Ecto neural progenitor cell (in vitro differentiated cells): ENCODE results near the gene LARP6.
"Not testable (repeated sequence)": the region's sequence is repeated elsewhere in the genome, so short reads cannot be mapped to it uniquely, and the experiment has no call there.

Source experiments
- DNase-seq: peaks from one replicate; pipeline ENCODE4 v3.0.0-alpha.2; 2018; ENCODE audit warnings: low spot score

The LARP6 gene

DNA sequence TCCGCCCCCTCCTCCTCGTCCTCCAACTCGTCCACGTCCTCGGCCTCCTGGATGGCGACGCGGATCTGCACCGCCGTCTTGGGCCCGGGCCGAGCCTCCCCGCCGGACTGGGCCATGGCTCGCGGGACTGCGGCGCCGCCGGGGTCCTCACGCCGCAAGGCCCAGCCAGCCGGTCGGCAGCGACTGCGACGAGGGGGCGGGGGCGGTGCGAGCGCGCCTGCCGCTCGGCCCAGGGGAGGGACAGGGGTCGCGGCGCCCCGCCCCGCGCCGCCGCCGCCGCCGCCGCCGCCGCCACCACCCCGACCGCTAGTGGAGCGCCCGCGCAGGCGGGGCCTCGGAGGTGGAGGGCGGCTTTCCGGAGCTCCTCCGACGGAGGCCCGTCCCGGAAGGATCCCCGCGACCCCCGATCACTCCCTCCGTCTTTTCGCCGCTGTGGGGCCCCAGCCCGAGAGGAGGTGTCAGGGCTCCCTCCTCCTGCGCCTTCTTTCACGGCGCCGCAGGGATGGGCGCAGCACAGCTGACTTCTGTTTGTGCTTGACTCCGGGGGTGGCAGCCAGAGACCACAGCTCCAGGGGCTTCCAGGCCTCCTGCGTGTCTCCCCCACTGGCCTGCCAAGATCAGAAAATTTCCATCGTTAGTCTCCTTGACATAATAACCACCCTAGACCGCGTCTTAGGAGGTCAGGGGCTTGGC, at the start of gene LARP6:
Gene LARP6 (minus strand): TSS at position 185 of the 693 bp plus-strand sequence. CDS start 69 bp downstream, at position 116.
- DNase-seq = peak; percentile 84

DNA sequence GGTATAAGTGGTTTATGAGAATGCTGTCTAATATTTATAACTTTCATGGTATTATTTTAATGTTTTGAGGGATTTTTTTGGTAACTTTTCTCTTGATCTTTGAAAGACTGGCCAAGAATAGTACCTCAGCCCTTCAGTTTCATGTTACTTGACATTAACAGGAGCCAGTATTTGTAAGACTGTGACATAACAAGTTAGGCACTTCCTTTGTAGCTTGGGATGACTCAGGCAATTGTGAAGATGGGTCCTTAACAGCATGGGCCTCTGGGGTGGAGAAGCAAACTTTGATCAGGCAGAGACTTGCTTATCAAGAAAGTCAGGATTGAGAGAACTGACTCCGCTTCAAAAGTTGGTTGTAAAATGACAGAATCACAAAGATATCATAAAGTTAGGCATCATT, 48.1 kb upstream of the LARP6 start:
- DNase-seq = no peak

DNA sequence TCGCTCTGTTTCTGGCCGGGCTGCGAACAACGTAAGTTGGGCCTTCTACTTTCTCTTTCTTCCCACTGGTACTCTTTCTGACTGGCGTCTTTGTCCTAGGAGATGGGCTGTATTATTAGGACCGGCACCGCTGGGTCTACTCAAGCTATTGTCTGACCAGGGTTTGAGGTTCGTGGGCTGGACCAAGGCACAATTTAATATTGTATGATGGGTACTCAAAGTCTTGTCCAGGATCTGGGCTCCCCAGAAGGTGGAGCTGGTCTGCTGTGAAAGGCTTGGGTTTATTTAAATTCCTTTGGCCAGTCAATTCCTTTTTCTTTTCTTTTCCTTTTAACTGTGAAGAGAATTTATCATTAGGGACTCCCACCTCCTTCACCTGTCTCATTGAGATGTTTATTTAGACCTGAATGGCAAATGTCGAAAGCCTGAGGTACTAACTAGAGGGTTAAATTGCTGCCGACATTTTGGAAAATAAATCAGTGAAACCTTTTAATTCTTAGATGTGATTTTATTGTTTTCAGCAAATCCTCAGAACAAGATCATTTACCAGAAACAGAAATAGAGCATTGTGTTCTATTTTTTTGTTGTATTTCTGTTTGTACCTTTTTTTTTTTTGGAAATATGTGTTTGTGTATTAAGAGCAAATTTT, 39.1 kb upstream of the LARP6 start:
- no peak for DNase-seq

DNA sequence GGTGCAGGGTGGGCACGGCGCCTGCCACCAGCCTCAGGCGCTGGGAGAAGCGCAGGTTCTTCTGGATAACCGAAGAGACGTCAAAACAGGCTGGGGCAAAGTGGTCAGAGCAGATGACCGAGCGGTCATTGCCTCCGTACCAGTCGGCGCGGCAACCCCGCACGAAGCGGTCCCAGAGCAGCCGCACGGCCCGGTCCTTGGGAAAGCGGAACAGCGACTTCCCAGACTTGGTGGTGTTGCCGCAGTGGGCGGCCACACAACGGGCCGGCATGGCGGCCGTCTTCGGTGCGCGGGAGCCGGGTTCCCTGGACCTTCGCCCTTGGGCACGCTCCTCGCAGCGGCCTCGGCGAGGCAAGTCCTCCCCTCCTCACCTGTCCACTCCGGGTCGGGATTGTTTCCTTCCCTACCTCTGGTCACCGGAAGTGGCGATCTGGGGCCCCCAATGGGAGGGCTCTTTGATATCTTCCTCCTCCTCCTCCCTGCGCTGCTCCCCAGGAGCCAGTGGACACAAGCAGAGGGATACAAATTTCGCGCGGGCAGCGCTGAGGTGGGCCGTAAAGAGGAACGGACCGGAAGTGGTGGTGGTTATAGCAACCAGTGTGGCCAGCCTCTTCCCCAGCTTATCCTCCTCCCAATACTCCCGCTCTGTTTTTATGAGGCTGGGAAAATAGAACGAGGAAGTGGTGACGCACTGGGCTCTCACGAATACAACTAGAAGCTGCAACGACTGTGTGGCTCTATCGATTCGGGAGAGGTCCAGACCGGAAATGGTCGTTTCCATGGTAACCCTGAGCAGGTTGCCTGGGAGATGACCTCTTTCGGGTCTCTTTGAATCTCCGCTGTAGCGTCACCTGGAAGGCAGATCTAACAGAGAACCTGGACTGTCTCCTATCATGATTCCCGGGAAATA, 38.3 kb upstream of the LARP6 start, which contains the start of the genes LRRC49 and THAP10:
Gene LRRC49 (plus strand): TSS at position 825 of the 910 bp plus-strand sequence. CDS start 69 bp downstream, at position 894.
Gene THAP10 (minus strand): TSS at position 432 of the 910 bp plus-strand sequence. CDS start 161 bp downstream, at position 271.
- peak; percentile 91 for DNase-seq

DNA sequence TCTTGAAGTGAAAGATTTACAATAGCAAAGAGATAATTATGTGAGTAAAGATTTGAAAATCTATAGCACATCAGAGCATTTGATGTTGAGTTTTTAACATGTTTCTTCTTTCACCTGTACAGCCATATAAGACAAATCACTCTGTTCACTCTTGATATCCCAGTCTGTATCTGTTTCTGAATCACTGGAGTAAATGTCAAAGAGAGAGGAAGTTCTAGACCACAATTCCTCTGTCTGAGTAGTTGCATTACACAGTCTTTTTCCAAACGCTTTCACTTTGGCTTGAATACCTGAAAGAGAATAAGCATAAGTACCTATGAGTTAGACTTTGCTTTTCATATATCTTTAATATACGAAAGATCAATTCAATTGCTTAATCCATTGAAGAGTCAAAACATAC, 28.4 kb upstream of the LARP6 start:
- DNase-seq = no peak

DNA sequence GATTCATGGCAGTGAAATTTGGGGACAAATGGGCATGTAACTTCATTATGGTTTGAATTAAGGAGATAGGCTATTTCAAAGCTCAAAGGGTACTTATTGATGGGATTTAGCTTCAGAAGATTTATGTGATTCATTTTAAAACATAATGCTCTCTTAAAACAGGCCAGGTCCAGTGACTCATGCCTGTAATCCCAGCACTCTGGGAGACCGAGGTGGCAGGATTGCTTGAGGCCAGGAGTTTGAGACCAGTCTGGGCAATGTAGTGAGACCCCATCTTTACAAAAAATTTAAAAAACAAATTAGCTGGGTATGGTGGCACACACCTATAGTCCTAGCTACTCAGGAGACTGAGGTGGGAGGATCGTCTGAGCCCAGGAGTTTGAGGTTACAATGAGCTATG, 26.8 kb upstream of the LARP6 start:
- no peak for DNase-seq

DNA sequence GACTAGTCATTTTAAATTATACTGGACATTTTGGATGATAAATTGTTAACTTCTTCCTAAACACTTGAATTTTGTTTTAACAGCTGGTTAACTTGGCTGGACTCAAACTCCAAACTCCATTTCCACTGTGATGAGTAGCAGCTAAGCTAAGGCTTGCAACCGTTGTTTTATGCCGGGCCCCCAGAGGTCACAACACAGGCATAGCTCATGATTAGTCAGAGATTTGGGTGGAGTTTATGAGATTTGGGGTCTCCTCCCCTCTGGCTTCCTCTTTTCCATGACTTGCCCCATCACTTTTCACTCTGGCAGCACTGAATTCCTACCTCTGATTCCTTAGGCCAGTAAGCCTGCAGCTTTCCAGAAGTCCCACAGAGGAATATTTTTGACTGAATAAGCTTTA, 25.4 kb upstream of the LARP6 start:
- no peak for DNase-seq

DNA sequence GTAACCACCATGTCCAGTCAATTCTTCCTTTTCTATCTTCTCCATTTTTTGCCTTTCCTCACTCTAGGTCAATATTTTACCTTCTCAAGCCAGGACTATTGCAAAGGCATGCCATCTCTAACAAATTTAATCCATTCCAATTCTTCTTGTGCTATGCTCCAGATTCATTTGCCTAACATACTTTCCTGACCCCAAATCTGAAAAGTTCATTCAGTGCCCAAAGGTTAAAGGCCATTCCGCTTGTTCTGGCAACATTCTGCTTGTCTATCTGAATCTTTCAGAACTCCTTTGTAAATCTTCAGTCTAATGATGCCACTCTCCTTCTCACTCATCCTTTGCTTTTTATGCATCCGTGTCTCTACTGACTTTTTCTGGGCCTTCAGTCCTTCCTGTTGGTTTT, 22.7 kb upstream of the LARP6 start:
- no peak for DNase-seq

DNA sequence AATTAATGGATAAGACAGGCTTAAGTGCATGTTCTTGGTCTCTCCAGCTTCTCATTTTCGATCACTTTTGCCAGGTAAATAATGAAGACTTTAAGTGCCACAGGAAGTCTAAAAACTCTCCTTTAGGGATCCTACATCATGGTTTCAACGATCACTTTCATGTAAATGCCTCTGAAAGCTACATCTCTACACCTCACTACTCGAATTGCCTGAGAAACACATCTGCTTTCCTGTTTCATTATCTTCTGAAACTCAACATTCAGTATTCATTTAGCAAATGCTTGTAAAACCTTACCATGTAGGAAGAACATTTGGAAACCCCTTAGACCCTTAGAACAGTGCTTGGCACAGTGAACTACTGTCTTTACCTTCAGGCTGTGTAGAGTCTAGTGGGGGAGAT, 22.1 kb upstream of the LARP6 start:
- no peak for DNase-seq

DNA sequence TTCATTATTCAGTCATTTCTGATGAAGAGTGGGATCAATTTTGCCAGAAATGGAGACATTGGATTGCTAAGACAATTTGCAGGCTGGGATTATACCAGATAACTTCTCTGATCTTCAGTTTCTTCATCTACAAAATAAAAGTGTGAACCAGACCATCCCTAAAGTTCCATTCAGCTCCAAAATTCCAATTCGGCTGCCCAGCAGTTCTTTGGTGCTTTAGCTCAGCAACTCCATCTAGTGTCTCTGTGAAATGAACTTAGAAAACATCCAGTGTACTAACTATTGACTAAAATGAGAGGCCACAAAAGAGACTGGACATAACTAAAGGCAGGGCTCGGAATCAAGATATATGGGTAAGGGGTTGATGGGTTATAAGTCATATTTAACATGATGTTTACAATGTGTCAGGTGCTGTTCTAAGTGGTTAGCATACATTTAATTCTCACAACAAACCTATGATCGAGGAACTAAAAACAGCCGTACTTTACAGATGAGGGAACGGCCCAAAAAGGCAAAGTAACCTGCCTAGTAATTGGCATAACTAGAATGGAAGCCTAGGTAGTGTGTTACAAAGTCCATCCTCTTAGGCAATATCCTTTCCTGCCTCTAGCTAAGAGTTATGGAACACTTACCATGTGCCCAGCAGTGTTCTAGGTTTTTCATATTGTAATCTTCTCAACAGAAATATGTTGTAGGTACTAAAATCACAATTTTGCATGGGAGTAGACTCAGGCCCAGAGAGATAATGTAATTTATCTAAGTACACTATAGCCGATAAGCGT, 21.2 kb upstream of the LARP6 start:
- no peak for DNase-seq

DNA sequence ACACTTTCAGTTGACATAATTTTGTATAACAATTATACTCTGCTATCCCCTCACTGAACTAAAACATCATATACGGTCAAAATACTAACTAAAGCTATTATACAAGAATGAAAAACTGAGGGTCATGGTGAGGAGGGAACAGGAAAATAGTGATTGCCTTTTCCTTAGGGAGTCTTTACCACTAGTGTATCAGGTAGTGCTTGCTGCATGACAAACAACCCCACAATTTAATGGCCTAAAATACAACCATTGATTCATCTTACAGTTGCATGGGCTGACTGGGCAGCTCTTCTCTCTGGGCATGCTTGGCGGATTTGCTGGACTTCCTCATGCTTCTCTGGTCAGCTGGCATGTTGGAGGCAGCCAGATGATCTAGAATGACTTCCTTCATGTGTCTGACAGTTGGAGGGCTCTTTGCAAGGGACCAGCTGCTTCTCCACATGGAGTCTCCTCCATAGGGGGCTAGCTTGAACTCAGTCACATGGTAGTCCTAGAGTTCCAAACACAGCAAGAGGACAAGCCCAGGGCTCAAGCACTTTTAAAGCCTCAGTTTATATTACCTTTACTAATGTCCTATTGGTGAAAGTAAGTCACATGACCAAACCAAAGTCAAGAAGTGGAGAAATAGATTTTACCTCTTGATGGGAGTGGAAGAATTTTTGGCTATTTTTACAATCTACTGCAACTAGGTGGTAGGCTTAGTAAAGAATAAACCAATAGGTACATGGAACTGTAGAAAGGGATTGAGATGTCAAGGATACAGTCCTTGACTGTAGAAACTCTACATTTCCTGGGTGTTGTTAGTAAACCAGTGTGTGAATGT, 19.5 kb upstream of the LARP6 start:
- no peak for DNase-seq

DNA sequence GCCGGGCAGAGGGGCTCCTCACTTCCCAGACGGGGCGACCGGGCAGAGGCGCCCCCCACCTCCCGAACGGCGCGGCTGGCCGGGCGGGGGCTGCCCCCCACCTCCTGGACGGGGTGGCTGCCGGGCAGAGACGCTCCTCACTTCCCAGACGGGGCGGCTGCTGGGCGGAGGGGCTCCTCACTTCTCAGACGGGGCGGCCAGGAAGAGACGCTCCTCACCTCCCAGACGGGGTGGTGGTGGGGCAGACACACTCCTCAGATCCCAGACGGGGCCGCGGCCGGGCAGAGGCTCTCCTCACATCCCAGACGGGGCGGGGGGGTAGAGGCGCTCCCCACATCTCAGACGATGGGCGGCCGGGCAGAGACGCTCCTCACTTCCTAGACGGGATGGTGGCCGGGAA, 17.5 kb upstream of the LARP6 start:
- not testable (repeated sequence) for DNase-seq

DNA sequence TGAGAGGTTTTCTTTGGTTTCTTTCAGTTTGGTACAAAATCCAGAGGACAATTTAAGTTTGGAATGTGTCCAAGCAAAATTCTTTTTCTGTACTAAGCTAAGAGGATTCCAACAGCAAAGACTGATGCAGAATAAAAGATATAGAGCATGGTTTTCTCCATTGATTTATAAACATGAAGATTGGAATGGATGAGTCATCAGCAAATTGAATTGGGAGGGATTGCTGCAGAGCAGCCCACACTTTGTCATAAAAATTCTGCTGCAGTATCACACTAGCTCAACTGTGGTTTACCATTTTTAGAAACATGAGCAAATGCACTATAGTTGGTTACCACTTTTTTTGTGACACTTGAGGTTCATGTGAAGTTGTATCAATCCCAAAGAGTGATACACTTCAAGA, 16.1 kb upstream of the LARP6 start:
- DNase-seq = no peak

DNA sequence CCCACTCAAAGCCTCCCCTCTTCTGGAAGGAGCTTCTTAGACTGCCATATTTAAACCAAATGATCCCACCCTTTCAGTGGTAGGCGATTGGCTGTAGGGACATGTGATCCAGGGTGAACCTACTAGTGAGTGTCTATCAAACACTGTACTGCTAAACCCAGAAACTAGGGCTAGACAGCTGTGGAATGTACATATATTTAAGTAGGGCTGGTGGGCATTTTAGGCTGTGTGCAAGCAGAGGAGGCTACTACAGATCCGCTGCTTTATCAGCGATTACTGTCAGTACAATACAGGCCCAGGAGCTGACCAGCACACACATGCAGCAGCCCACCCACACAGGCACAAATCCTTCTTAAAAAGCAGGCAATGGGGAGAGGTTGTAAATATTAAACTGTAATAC, 15.4 kb upstream of the LARP6 start:
- DNase-seq = no peak

DNA sequence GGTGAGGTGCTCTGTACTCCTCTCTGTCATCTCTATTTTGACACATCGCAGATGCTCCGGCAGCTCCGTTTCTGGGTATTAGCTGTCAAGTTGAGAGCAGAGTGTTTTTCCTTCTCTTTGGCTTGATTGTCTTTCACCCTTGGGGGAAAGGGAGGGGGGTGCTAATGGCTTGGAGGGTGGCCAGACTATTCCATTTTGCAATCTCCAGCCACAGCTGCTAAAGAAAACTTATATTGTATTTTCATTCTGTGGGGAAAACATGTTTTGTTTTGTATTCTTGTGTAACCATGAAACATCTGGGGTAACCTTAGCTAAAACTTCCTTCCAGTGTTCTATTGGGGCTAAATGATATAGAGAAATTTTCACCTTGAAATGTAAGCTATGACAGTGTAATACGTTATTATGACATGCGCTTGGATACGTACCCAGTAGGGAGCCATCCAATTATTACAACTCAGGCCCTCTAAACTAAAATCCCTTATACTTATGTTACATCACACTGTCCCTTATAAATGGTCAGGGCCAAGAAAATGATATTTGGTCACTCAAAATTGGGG, 14.0 kb upstream of the LARP6 start:
- DNase-seq = no peak

DNA sequence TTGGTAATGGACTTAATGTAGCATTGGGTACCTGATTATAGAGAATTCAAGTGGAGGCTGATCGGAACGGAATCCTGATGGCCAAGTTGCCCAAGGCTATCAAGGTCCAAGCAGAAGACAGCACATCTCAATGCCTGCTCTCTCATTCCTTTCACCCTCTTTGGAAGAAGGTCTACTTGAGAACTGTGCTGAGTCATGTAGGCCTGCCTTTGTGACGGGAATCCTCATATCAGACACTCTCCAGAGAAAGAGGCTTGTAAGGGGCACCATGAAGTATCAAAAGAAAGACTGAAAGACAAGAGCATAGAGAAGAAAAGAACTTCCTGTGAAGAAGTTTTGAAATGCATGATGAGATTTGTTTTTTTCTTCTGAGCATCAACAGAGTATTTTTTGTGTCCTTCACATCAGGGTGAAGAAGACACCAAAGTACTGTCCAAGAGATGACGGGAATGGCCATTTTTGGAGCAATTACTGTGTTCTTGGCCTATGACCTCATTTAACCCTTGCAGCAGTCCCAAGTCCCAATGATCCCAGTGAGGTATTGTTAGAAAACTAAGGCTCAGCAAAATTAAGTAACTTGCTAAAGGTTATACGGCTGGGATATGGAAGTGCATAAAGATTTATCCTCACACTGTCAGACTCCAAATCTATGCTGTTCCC, 13.2 kb upstream of the LARP6 start:
- no peak for DNase-seq

DNA sequence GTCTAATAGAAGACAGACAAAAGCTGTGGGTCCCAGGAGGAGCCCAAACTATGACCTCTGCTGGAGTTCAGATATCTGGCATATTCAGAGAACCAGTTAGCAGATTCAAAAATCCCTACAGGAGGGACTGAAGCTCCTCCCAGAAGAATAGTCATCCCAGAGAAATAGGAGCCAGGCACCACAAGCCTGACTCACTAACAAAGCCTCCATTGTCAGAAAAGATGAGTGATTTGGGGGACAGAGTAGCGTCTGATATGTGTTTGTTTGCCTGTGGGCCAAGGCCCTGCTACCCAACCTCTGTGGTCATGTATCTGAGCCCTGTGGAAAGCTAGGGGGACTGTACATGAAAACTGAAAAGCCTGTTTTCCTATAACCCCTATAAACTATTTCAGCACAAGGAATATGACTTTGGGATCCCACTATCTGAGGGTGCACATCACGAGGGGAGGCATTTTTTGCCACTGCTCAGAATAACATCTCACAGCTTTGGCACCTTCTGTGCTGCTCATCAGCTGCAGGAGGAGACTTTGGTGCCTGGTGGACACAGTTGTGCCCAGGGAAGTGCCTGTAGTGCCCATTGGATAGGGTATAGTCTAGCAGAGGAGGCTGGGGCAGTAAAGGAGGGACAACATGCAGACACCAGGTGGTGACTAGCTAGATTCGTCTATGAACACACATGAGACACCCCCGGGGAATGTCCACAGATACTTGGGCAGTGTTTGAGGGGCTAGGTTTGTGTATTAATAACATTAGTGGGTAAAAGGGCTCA, 9.7 kb upstream of the LARP6 start:
- no peak for DNase-seq

DNA sequence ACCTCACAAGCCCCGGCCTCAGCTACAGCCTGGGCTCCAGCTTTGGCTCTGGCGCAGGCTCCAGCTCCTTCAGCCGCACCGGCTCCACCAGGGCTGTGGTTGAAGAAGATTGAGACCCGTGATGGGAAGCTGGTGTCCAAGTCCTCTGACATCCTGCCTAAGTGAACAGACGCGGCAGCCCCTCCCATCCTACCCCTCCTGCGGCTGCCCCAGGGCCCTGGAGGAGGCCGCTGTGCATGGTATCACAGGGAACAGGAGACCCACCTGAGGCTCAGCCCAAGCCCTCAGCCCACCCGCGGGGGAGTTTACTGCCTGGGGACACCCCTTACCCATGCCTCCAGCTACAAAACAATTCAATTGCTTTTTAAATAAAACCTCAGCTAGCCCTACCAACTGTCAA, 6.0 kb upstream of the LARP6 start:
- DNase-seq = no peak

DNA sequence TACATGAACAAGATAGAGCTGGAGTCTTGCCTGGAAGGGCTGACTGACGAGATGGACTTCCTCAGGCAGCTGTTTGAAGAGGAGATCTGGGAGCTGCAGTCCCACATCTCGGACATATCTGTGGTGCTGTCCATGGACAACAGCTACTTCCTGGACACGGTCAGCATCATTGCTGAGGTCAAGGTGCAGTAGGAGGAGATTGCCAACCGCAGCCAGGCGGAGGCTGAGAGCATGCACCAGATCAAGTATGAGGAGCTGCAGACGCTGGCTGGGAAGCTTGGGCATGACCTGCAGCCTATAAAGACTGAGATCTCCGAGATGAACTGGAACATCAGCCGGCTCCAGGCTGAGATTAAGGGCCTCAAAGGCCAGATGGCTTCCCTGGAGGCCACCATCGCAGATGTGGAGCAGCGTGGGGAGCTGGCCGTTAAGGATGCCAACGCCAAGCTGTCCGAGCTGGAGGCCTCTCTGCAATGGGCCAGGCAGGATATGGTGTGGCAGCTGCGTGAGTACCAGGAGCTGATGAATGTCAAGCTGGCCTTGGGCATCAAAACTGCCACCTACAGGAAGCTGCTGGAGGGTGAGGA, 5.5 kb upstream of the LARP6 start:
- DNase-seq = no peak
